Measurements from ENCODE around the gene CACNA1B. TPM values are rescaled to one million over a fixed set of nuclear protein-coding genes. Genes with fewer than 3 reads are reported as not detected.

Gene CACNA1B
- total and polyA plus RNA-seq, 8 donors, result 0.03 to 2.2 (median 0.51) TPM; not detected in 2

GRCh38 chr9:137951597-137952490 is 74.3 kb downstream of the CACNA1B start:
- H3K4me1 ChIP-seq, result no peaks in the 10 kb centered on the region
- peaks cover 0 to 17% (median 0%) of the 10 kb centered on the region in 3 donors for H3K27me3 ChIP-seq
- 78 to 83% (median 82%) methylated on average over 11 to 12 of the region's 12 CpGs for WGBS, 5 donors
- TF ChIP-seq CTCF (IDR thresholded peaks at IDR 0.05) (no peak), POLR2AphosphoS5 (IDR thresholded peaks at IDR 0.05) (no peak), EP300 (IDR thresholded peaks at IDR 0.05) (no peak), POLR2A (IDR thresholded peaks at IDR 0.05) (no peak)
- intact Hi-C loops (cut with DNase I; ENCODE audit: low total_unique reads), result no loop called here
- no peaks in the 10 kb centered on the region for H3K36me3 ChIP-seq
- no peak overlapping the region for H3K4me3 ChIP-seq
- peaks cover 0 to 6% (median 3%) of the 10 kb centered on the region in 4 donors for H3K9me3 ChIP-seq
- no peak overlapping the region for H3K27ac ChIP-seq
- DNase-seq, result no peak

- intact Hi-C loops (cut with DNase I; ENCODE audit: low total_unique reads), result no loop called here
- Histone ChIP-seq H3K4me1 (no peaks in the 10 kb centered on the region), H3K36me3 (no peaks in the 10 kb centered on the region), H3K4me3 (no peak overlapping the region), H3K27ac (no peak overlapping the region), H3K27me3 (peaks cover 0 to 17% (median 0%) of the 10 kb centered on the region in 3 donors), H3K9me3 (no peaks in the 10 kb centered on the region)
- DNase-seq, result no peak
- 83 to 87% (median 86%) methylated on average over 12 of the region's 12 CpGs for WGBS, 5 donors
- no peak for TF ChIP-seq POLR2AphosphoS5 (IDR thresholded peaks at IDR 0.05)
- TF ChIP-seq CTCF (IDR thresholded peaks at IDR 0.05), result no peak
- TF ChIP-seq POLR2A (IDR thresholded peaks at IDR 0.05), result no peak
- no peak for TF ChIP-seq EP300 (IDR thresholded peaks at IDR 0.05)
Observed at GRCh38 chr9:137952976-137953666, 75.5 kb downstream of the CACNA1B start.

- no peaks in the 10 kb centered on the region for H3K4me1 ChIP-seq
- TF ChIP-seq EP300 (IDR thresholded peaks at IDR 0.05) (no peak), POLR2AphosphoS5 (IDR thresholded peaks at IDR 0.05) (no peak), CTCF (IDR thresholded peaks at IDR 0.05) (no peak), POLR2A (IDR thresholded peaks at IDR 0.05) (no peak)
- no peak overlapping the region for H3K4me3 ChIP-seq
- H3K27me3 ChIP-seq, result peaks cover 0 to 17% (median 0%) of the 10 kb centered on the region in 3 donors
- H3K9me3 ChIP-seq, result no peaks in the 10 kb centered on the region
- no peak for DNase-seq
- 76 to 95% (median 85%) methylated on average over 5 to 10 of the region's 10 CpGs for WGBS, 5 donors
- no peak overlapping the region for H3K27ac ChIP-seq
- no peaks in the 10 kb centered on the region for H3K36me3 ChIP-seq
- intact Hi-C loops (cut with DNase I; ENCODE audit: low total_unique reads), result no loop called here
Observed at GRCh38 chr9:137953683-137954438, 76.3 kb downstream of the CACNA1B start.

GRCh38 chr9:137955224-137955570 is 77.6 kb downstream of the CACNA1B start:
- no peak overlapping the region for H3K4me3 ChIP-seq
- H3K36me3 ChIP-seq, result no peaks in the 10 kb centered on the region
- WGBS, 5 donors, result 50 to 57% (median 52%) methylated on average over 5 of the region's 5 CpGs
- no peak overlapping the region for H3K27ac ChIP-seq
- intact Hi-C loops (cut with DNase I; ENCODE audit: low total_unique reads), result no loop called here
- TF ChIP-seq CTCF (IDR thresholded peaks at IDR 0.05) (no peak), EP300 (IDR thresholded peaks at IDR 0.05) (no peak), POLR2A (IDR thresholded peaks at IDR 0.05) (no peak), POLR2AphosphoS5 (IDR thresholded peaks at IDR 0.05) (no peak)
- H3K27me3 ChIP-seq, result peaks cover 0 to 17% (median 0%) of the 10 kb centered on the region in 3 donors
- DNase-seq, result no peak
- H3K4me1 ChIP-seq, result no peaks in the 10 kb centered on the region
- no peaks in the 10 kb centered on the region for H3K9me3 ChIP-seq
